Mucosa of rectum (tissue), 2 donors: ENCODE results near the gene OR2T4.

ENCODE experiments used
- H3K27ac ChIP-seq, 2 donors: one replicate each; pipeline ENCODE4 v1.7.0; 2013; ENCODE audit warnings: inconsistent platforms in 2 of 2, low read depth in 2 of 2, low read length in 2 of 2
- H3K27me3 ChIP-seq, 2 donors: one replicate each; pipeline ENCODE4 v1.7.0; 2013; ENCODE audit warnings: low read length in 2 of 2; ENCODE audit not compliant: control insufficient read depth in 2 of 2, insufficient read depth in 2 of 2
- H3K36me3 ChIP-seq, 2 donors: one replicate each; pipeline ENCODE4 v1.7.0; 2013; ENCODE audit warnings: low read length in 2 of 2; ENCODE audit not compliant: control insufficient read depth in 2 of 2, insufficient read depth in 2 of 2
- H3K4me1 ChIP-seq, 2 donors: one replicate each; pipeline ENCODE4 v1.7.0; 2013; ENCODE audit warnings: low read length in 2 of 2, mild to moderate bottlenecking in 1 of 2; ENCODE audit not compliant: control insufficient read depth in 2 of 2, insufficient read depth in 2 of 2
- H3K4me3 ChIP-seq, 2 donors: one replicate each; pipeline ENCODE4 v1.7.0; 2013; ENCODE audit warnings: low read length in 2 of 2
- H3K9ac ChIP-seq, 2 donors: one replicate each; pipeline ENCODE4 v1.7.0; 2013; ENCODE audit warnings: low read length in 2 of 2, low read depth in 1 of 2, mild to moderate bottlenecking in 1 of 2
- H3K9me3 ChIP-seq, 2 donors: one replicate each; pipeline ENCODE4 v1.7.0; 2013; ENCODE audit warnings: low read length in 2 of 2; ENCODE audit not compliant: control insufficient read depth in 2 of 2
- donor health status: healthy.
- donor health status: Normal muscosa, but diverticular disease.

OR2T4 gene, protein sequence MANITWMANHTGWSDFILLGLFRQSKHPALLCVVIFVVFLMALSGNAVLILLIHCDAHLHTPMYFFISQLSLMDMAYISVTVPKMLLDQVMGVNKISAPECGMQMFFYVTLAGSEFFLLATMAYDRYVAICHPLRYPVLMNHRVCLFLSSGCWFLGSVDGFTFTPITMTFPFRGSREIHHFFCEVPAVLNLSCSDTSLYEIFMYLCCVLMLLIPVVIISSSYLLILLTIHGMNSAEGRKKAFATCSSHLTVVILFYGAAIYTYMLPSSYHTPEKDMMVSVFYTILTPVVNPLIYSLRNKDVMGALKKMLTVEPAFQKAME

DNA sequence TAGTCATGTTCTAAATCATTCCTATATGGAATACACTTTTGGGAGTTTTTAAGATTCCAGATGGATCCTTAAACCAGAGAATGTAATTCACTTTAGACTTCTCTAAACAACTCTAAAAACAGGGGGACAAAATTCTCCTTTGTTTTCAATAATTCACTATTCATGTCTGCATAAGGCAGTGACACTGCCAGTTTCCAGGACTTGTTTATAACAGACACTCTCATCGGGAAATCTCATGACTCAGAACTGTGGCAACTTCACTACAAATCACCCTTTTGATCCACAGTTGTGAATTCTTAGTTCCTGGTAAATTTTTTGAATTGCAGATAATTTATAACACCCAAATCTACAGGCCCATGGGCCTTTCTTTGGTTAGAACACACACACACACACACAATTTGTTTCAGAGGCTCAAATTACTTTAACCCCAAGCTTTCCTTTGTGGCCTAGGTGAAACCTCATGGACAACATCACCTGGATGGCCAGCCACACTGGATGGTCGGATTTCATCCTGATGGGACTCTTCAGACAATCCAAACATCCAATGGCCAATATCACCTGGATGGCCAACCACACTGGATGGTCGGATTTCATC is at the start of gene OR2T4:
Gene OR2T4, plus strand, starts transcription at position 545 of the 595 bp plus-strand sequence. Its CDS starts 0 bp downstream, at position 545.
- Histone ChIP-seq H3K4me1 (no peaks in the 10 kb centered on the region), H3K27me3 (no peaks in the 10 kb centered on the region), H3K4me3 (no peak within 1 kb of the TSS), H3K36me3 (no peaks in the 10 kb centered on the region), H3K9me3 (peaks cover 0 to 2% of the 10 kb centered on the region in 2 donors), H3K27ac (no peak within 1 kb of the TSS), H3K9ac (no peak within 1 kb of the TSS)

DNA sequence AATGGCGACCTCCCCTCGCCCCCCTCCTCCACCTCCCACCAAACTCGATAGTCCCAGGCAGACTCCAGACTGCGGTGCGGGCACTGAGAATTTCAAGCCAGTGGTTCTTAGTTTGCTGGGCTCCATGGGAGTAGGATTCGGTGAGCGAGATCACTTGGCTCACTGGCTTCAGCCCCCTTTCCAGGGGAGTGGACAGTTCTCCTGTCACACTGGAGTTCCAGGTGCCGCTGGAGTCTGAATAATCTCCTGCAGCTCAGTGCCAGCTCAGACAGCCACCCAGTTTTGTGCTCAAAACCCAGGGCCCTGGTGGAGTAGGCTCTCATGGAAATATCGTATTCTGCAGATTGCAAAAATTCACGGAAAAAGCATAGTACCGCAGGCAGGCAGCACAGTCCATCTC is 44.7 kb upstream of the OR2T4 start:
- no peaks in the 10 kb centered on the region for H3K4me1 ChIP-seq
- H3K27me3 ChIP-seq, result no peaks in the 10 kb centered on the region
- H3K9me3 ChIP-seq, result no peaks in the 10 kb centered on the region
- no peak overlapping the region for H3K27ac ChIP-seq
- H3K9ac ChIP-seq, result no peak overlapping the region
- H3K4me3 ChIP-seq, result no peak overlapping the region
- H3K36me3 ChIP-seq, result no peaks in the 10 kb centered on the region

DNA sequence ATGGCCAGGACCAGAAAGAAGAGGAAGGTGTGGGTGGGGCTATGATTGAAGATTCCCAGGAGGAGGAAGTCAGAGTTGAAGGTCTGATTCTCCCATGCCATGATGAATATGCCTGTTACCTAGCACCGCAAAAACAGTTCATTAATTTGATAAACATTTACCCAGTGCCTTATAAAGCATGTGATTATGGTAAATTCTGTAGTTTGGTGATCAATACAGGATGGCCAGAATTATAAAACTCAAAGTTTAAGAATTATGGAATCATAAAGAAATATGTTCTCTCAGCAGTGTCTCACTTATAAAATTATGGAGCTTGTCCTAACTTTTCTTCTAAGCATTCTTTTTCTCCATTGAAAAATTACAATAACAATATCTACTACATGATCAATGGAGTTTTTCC is 37.0 kb upstream of the OR2T4 start, which contains the start of gene OR2M7:
Gene OR2M7, minus strand, starts transcription at position 101 of the 400 bp plus-strand sequence. Its CDS starts 0 bp downstream, at position 101.
- no peaks in the 10 kb centered on the region for H3K36me3 ChIP-seq
- no peaks in the 10 kb centered on the region for H3K9me3 ChIP-seq
- H3K27ac ChIP-seq, result no peak within 1 kb of the TSS
- no peaks in the 10 kb centered on the region for H3K4me1 ChIP-seq
- no peak within 1 kb of the TSS for H3K9ac ChIP-seq
- H3K4me3 ChIP-seq, result no peak within 1 kb of the TSS
- H3K27me3 ChIP-seq, result no peaks in the 10 kb centered on the region

DNA sequence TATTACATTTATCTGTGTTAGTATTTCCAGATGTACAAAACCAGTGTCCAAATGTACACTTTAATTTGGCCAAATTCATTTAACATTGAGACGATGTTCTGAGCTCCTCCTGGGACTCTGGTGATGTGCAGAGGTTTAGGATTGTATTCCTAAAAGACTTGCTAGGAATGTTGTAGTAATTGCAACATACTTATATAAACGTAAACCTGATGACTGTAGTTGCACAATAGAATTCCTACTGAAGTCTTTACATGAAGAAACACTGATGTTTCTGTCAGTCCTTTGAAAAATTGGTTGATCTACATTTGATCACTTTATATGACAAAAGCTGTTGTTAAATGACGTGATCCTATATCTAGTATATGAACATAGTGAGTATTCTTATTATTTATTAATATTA is 18.0 kb upstream of the OR2T4 start:
- H3K4me3 ChIP-seq, result no peak overlapping the region
- no peak overlapping the region for H3K27ac ChIP-seq
- peaks cover 0 to 2% of the 10 kb centered on the region in 2 donors for H3K9me3 ChIP-seq
- no peaks in the 10 kb centered on the region for H3K36me3 ChIP-seq
- H3K9ac ChIP-seq, result no peak overlapping the region
- no peaks in the 10 kb centered on the region for H3K4me1 ChIP-seq
- H3K27me3 ChIP-seq, result no peaks in the 10 kb centered on the region

DNA sequence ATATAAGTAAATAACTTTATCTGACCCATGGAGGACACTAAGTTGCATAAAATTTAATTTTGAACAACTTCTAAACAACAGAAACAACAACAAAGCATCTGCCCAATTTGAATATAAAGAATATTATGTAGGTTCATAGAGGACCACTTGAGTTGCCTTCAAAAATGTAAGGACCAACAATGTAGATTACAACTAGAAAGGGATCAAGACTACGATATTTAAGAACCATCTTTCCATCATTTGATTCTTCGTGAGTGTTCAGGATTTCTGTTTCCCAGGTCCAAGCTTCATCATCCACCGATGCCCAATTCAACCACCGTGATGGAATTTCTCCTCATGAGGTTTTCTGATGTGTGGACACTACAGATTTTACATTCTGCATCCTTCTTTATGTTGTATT is 13.0 kb upstream of the OR2T4 start, which contains the start of gene OR14C36:
Gene OR14C36, plus strand, starts transcription at position 301 of the 400 bp plus-strand sequence. Its CDS starts 0 bp downstream, at position 301.
- Histone ChIP-seq H3K4me3 (no peak within 1 kb of the TSS), H3K27ac (no peak within 1 kb of the TSS), H3K27me3 (no peaks in the 10 kb centered on the region), H3K4me1 (no peaks in the 10 kb centered on the region), H3K36me3 (no peaks in the 10 kb centered on the region), H3K9me3 (no peaks in the 10 kb centered on the region), H3K9ac (no peak within 1 kb of the TSS)

DNA sequence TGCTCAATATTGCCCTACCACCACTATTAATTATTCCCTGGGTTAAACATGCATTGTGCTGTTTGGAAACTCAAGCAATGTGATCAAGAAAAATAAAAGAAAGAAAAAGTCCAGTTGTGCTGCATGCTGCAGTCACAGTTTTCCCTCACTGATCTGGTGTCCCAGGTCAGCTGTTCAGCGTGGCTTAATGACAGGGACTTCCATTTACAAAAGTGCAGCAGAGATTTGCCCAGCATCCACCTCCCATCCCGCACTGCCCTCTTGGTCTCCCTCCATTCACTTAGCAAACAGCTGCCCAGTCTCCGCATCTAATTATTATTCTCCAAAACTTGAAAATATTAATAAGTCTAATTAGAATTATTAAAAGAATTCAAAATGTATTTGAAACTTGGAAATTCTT is 2.0 kb upstream of the OR2T4 start:
- H3K27ac ChIP-seq, result no peak overlapping the region

DNA sequence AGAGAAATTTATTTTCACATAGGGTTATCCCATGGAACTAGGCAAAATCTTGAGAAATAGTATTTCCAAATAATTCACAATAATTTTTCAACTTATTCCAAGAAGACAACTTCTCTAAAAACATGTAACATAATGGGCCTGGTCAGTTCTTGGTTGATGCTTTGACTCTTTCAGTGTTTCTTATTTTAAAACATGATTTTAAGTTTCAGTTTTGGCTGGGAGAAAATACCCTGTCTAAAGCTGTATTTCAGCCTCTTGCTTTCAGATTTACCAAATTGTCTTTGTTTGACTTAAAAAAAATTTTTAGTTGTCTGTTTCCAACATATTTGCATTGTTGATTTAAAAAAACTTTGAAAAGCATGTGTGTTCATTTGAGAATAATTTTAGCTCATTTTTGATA is 5.1 kb downstream of the OR2T4 start:
- Histone ChIP-seq H3K27ac (no peak overlapping the region), H3K36me3 (no peaks in the 10 kb centered on the region), H3K27me3 (no peaks in the 10 kb centered on the region), H3K4me3 (no peak overlapping the region), H3K4me1 (no peaks in the 10 kb centered on the region), H3K9me3 (no peaks in the 10 kb centered on the region), H3K9ac (no peak overlapping the region)

More for the DNA sequence above, 2.0 kb upstream of the OR2T4 start:
- Histone ChIP-seq H3K4me1 (no peaks in the 10 kb centered on the region), H3K27me3 (no peaks in the 10 kb centered on the region), H3K36me3 (no peaks in the 10 kb centered on the region), H3K9me3 (peaks cover 0 to 2% of the 10 kb centered on the region in 2 donors), H3K9ac (no peak overlapping the region), H3K4me3 (no peak overlapping the region)

DNA sequence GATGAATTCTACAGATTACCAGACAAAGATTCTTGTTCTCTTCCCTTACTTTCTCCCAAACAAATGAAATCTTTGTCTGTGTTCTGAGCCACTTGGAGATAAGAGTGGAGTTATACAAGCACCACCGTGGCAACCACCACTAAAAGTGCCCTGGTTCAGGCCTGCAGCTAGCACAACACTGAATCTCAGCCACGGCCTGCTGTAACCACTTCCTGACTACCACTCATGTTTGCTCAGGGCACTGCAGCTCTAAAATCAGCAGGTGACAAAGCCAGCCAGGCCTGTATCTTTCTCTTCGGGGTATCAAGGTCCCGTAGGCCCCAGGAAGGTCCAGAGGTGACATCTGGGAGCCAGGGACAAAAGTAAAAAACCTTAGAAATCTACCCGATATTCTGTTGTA is 10.9 kb downstream of the OR2T4 start:
- Histone ChIP-seq H3K9ac (no peak overlapping the region), H3K36me3 (no peaks in the 10 kb centered on the region), H3K4me3 (no peak overlapping the region), H3K27ac (no peak overlapping the region), H3K4me1 (no peaks in the 10 kb centered on the region), H3K9me3 (peaks cover 0 to 4% of the 10 kb centered on the region in 2 donors), H3K27me3 (no peaks in the 10 kb centered on the region)

DNA sequence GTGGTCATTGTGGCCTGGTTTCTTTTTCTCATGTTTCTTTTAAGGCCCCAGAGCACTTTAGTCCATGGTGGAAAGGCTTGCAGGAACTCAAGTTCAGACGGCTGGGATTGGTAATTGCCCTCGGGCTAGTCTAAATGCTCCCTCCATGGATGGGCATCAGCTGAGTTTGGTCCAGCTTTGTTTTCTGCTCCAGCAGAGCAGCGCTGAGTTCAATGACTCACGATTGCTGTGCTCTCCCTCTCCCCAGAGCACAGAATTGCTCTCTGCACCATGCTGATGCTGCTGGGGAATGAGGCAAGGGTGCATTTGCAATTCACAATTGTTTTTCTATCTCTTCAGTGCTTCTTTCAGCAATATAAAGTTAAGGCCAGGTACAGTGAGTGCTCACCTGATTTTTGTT is 12.3 kb downstream of the OR2T4 start:
- Histone ChIP-seq H3K27ac (no peak overlapping the region), H3K9ac (no peak overlapping the region), H3K36me3 (no peaks in the 10 kb centered on the region), H3K4me3 (no peak overlapping the region), H3K9me3 (peaks cover 0 to 4% of the 10 kb centered on the region in 2 donors), H3K27me3 (no peaks in the 10 kb centered on the region), H3K4me1 (no peaks in the 10 kb centered on the region)

DNA sequence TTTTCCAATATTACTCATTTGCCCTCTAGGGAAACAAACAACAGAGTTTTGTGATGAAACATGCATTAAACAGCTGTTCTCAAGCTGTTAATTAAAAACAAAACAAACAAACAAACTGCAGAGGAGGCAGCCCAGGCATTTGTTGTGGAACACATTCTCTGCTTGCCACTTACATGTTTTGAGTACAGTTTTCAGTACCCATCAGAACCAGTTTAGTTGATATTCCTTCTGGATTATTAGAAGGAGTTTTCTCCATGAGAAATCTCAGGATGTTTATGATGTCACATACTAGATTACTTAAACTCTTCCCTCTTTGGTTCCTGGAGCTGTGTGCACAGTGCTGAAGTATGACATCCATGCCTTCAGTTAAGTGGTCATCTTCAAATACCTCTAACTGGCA is 14.0 kb downstream of the OR2T4 start, which contains the start of gene OR2T6:
Gene OR2T6, plus strand, starts transcription at position 301 of the 400 bp plus-strand sequence. CDS start 11,863 bp downstream, outside the sequence.
- Histone ChIP-seq H3K36me3 (no peaks in the 10 kb centered on the region), H3K9me3 (peaks cover 0 to 4% of the 10 kb centered on the region in 2 donors), H3K9ac (no peak within 1 kb of the TSS), H3K27me3 (no peaks in the 10 kb centered on the region), H3K27ac (no peak within 1 kb of the TSS), H3K4me3 (no peak within 1 kb of the TSS), H3K4me1 (no peaks in the 10 kb centered on the region)
